Bronchial epithelial cell (primary cell): ENCODE results near the gene RPL21. TPM values are rescaled to one million over a fixed set of nuclear protein-coding genes. Genes with fewer than 3 reads are reported as not detected.
"Not testable (repeated sequence)": the region's sequence is repeated elsewhere in the genome, so short reads cannot be mapped to it uniquely, and the experiment has no call there.

Experiments
- DNase-seq: peaks from one replicate; pipeline ENCODE4 v3.0.0-alpha.2; 2010; ENCODE audit warnings: low read depth
- FAIRE-seq: peaks from 2 replicates; lab custom pipeline; 2011; peaks lifted over from hg19 to GRCh38; lab: Jason Lieb, UNC
- H3K27me3 ChIP-seq: 2 replicates; pipeline ENCODE4 v1.5.1; 2011; ENCODE audit warnings: low read length; ENCODE audit not compliant: control insufficient read depth, insufficient read depth
- H3K36me3 ChIP-seq: 2 replicates; pipeline ENCODE4 v1.5.1; 2011; ENCODE audit warnings: low read length; ENCODE audit not compliant: control insufficient read depth, insufficient read depth
- H3K4me3 ChIP-seq: 2 replicates; pipeline ENCODE4 v1.5.1; 2011; ENCODE audit warnings: mild to moderate bottlenecking, low read depth, low read length, control low read depth
- total RNA-seq: library from RNA; depleted of rRNA; stranded (reverse); fragments of >200 nt; gene quantifications from 2 replicates; pipeline ENCODE4 v1.2.1, GENCODE V29; 2014
- TF ChIP-seq, protein P1 (sequence below): IDR thresholded peaks from 2 replicates; pipeline ENCODE4 v1.5.1; 2011; ENCODE audit warnings: mild to moderate bottlenecking, moderate library complexity, low read length, control low read depth, inconsistent platforms; ENCODE audit not compliant: insufficient read depth, severe bottlenecking

The RPL21 gene
- total RNA-seq, 1 donor from 2014 or later: 967 TPM

DNA sequence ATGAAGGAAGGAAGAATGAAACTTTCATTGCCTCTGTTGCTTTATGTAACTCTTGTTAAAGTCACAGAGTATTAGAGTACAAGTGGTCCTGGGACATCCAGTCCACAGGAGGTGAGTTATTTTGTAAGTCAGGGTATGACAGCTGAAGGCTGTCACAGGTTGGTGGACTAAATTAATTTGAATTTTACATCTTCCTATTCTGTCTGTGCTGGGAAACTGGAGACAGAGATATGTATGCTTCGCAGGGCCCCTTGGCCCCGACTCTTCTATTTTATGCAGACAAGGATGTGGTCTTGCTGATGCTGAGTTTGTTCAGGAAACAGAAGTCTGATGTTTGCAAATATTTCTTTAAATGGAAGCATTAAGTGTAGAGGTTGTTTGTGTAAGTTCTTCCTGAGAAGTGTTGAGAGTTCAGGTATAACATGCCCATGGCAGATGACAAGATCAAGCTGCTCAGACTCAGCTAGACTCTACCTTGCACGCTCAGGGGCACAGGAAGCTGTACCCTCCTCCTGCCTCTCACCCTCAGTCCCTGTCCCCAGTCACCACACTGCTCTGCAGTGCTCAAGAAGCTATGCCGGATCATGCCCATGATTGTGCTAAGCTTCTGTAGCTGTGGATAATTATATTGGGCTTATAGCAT is 42.6 kb downstream of the RPL21 start:
- FAIRE-seq (no peak), DNase-seq (no peak)
- Histone ChIP-seq H3K4me3 (no peak overlapping the region), H3K27me3 (peaks cover 2% of the 10 kb centered on the region), H3K36me3 (no peaks in the 10 kb centered on the region)
- TF ChIP-seq, protein P1, sequence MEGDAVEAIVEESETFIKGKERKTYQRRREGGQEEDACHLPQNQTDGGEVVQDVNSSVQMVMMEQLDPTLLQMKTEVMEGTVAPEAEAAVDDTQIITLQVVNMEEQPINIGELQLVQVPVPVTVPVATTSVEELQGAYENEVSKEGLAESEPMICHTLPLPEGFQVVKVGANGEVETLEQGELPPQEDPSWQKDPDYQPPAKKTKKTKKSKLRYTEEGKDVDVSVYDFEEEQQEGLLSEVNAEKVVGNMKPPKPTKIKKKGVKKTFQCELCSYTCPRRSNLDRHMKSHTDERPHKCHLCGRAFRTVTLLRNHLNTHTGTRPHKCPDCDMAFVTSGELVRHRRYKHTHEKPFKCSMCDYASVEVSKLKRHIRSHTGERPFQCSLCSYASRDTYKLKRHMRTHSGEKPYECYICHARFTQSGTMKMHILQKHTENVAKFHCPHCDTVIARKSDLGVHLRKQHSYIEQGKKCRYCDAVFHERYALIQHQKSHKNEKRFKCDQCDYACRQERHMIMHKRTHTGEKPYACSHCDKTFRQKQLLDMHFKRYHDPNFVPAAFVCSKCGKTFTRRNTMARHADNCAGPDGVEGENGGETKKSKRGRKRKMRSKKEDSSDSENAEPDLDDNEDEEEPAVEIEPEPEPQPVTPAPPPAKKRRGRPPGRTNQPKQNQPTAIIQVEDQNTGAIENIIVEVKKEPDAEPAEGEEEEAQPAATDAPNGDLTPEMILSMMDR: no peak

DNA sequence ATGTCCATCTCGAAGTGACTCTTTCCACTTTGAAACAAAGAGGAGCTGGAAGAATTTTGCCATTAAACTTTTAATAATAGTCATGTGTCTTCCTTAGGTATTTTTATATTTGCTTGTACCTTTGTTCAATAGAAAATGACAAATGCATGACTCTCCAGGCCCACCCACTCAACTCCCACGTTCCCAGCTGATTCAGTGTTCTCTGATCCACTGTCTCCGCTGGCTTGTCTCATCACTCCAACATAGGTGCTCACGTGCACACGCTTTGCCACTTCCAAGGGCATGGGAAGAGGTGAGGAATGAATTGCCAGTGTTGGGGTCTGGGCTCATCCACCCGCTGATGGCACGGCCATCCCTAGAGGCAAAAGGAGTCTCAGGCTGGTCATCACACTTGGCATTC is 43.7 kb downstream of the RPL21 start:
- no peak overlapping the region for H3K4me3 ChIP-seq
- TF ChIP-seq, protein P1: no peak
- FAIRE-seq: peak; percentile 32
- no peak for DNase-seq
- no peaks in the 10 kb centered on the region for H3K36me3 ChIP-seq
- H3K27me3 ChIP-seq: peaks cover 2% of the 10 kb centered on the region

DNA sequence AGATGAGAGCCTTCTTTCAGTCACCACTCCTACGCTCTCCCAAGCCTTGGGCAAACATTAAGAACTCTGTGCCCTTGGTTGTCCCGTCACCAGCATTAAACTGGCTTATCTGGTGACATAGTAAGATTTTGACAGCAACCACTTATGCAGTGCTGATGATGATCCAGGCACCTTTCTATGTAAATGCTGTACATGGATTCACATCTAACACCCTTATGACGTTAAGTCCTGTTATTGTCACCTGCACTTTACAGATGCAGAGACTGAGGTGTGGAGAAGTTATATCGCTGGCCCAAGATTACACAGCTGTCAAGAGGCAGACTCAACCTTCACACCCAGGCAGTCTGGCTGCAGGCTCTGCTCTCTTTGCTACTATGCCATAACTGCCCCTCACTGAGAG is 44.3 kb downstream of the RPL21 start:
- TF ChIP-seq, protein P1: no peak
- no peaks in the 10 kb centered on the region for H3K36me3 ChIP-seq
- FAIRE-seq (peak; percentile 7), DNase-seq (no peak)
- H3K27me3 ChIP-seq: peaks cover 2% of the 10 kb centered on the region
- H3K4me3 ChIP-seq: no peak overlapping the region

DNA sequence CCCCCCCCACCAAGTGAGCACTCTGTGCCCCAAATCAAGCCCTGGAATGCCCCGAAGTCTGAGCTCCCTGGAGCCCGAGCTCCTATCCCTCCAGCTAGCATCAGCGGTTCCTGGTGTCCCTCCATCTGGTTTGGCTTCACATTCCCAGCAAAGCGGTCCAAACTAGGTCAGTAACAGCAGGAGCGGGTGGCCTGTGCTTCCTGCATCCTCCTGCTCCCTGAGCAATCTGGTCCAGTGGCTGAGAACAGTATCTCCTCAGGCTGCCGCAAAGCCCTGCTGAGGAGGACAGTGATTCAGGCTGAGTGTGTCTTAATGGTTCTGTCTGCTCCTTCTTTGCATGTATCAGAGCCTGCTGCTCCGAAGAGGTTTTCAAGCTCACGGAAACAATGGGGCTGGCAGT is 45.1 kb downstream of the RPL21 start:
- no peak for FAIRE-seq
- DNase-seq: no peak
- H3K36me3 ChIP-seq: no peaks in the 10 kb centered on the region
- TF ChIP-seq, protein P1: no peak
- H3K4me3 ChIP-seq: no peak overlapping the region
- H3K27me3 ChIP-seq: peaks cover 2% of the 10 kb centered on the region

DNA sequence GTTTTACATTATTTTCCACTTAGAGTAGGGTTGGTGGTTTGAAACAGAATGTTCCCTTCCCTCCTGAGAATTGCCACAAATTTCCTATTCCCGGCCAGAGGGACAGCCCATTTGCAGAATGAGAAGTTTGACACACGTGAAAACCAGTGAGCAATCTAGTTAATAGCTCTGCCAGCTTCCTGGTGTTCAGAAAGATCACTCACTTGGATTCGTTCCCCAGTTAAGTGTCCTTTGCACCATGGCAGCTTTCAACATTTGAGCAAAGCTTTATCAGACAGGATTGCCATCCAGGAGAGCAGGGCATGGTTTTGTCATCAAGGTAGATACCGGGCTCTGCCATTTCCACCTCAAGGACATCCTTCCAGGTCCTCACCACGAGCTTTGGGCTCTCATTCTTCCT is 47.5 kb downstream of the RPL21 start:
- H3K4me3 ChIP-seq: no peak overlapping the region
- FAIRE-seq: no peak
- no peak for DNase-seq
- TF ChIP-seq, protein P1: no peak
- no peaks in the 10 kb centered on the region for H3K36me3 ChIP-seq
- peaks cover 2% of the 10 kb centered on the region for H3K27me3 ChIP-seq

DNA sequence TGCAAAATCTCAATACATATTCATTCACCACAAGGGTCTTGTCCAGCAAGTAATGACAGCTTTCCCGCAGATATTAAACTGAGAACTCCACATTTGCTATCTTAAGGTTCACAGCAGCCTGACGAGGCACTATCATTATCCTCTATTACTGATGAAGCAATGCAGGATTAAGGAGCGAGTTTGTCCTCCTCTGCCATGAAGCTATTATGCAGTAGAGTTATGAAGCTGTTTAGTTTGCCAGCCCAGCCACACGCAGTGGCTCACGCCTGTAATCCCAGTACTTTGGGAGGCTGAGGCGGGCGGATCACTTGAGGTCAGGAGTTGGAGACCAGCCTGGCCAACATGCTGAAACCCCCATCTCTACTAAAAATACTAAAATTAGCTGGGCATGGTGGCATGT is 49.0 kb downstream of the RPL21 start:
- not testable (repeated sequence) for DNase-seq, FAIRE-seq, H3K27me3 ChIP-seq, H3K4me3 ChIP-seq, H3K36me3 ChIP-seq
